Osteoblast (primary cell): ENCODE data around the gene DHRS1. TPM values are rescaled to one million over a fixed set of nuclear protein-coding genes. Genes with fewer than 3 reads are reported as not detected.

ENCODE experiments used
- DNase-seq: peaks from one replicate; pipeline ENCODE4 v3.0.0; 2011; ENCODE audit warnings: low spot score, mixed read lengths; ENCODE audit not compliant: insufficient read length; ENCODE audit errors: missing footprints
- H2AFZ ChIP-seq: 2 replicates; pipeline ENCODE4 v1.6.0; 2011; ENCODE audit warnings: mild to moderate bottlenecking, low read length
- H3K27ac ChIP-seq: 2 replicates; pipeline ENCODE4 v1.5.1; 2011; ENCODE audit warnings: mild to moderate bottlenecking, low read depth, low read length, moderate library complexity
- H3K27me3 ChIP-seq: 2 replicates; pipeline ENCODE4 v1.6.0; 2012; ENCODE audit warnings: mild to moderate bottlenecking, control low read depth, inconsistent platforms, low read length, moderate library complexity; ENCODE audit not compliant: insufficient read depth
- H3K36me3 ChIP-seq: 2 replicates; pipeline ENCODE4 v1.5.1; 2011; ENCODE audit warnings: mild to moderate bottlenecking, low read length, control low read depth, moderate library complexity; ENCODE audit not compliant: insufficient read depth
- H3K4me1 ChIP-seq: 2 replicates; pipeline ENCODE4 v1.5.1; 2011; ENCODE audit warnings: mild to moderate bottlenecking, low read length, control low read depth, moderate library complexity; ENCODE audit not compliant: insufficient read depth
- H3K4me2 ChIP-seq: 2 replicates; pipeline ENCODE4 v1.6.0; 2011; ENCODE audit warnings: mild to moderate bottlenecking, low read length; ENCODE audit not compliant: insufficient read depth
- H3K4me3 ChIP-seq: fragments of 200-600 bp; sonication (generic); 3 replicates; pipeline ENCODE4 v1.5.1; 2012; ENCODE audit warnings: mild to moderate bottlenecking, low read length, inconsistent platforms; ENCODE audit not compliant: insufficient read depth
- H3K79me2 ChIP-seq: 2 replicates; pipeline ENCODE4 v1.6.0; 2012; ENCODE audit warnings: mild to moderate bottlenecking, low read length, control low read depth, inconsistent platforms; ENCODE audit not compliant: insufficient read depth
- H3K9me3 ChIP-seq: 2 replicates; pipeline ENCODE4 v1.5.1; 2011; ENCODE audit warnings: low read depth, low read length, control low read depth
- H4K20me1 ChIP-seq: 2 replicates; pipeline ENCODE4 v1.6.0; 2012; ENCODE audit warnings: mild to moderate bottlenecking, low read length, control low read depth; ENCODE audit not compliant: insufficient read depth
- CTCF ChIP-seq: IDR thresholded peaks from 2 replicates; pipeline ENCODE4 v1.5.1; 2011; ENCODE audit warnings: mild to moderate bottlenecking, low read depth, low read length, moderate library complexity; ENCODE audit errors: extremely low read depth
- total RNA-seq: library from RNA; depleted of rRNA; stranded (reverse); fragments of >200 nt; gene quantifications from 2 replicates; pipeline ENCODE4 v1.2.3, GENCODE V29; 2012

DHRS1 gene
- total RNA-seq, 1 donor: 9.8 TPM

DNA sequence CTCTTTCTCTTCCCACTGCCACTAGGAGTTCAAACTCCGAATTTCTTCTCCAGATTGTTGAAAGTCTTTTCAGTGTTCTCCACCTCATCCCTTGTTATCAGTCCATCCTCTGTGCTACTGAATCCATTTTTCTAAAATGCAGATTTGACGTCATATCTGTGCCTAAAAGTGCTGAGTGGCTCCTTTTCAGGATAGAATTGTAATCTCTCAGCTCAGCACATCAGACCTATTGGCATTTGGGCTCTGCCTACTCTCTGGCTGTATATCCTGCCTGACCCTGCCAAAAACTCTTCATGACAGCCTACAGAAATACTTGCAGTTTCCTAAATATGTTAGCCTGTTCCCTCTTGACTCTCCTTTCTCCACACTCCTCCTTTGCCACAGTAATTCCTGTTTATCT, 27.1 kb downstream of the DHRS1 start:
- H3K27me3 ChIP-seq: no peaks in the 10 kb centered on the region
- no peak for TF ChIP-seq CTCF
- no peaks in the 10 kb centered on the region for H4K20me1 ChIP-seq
- H3K79me2 ChIP-seq: peaks cover 7% of the 10 kb centered on the region
- H3K4me1 ChIP-seq: peaks cover 6% of the 10 kb centered on the region
- H3K4me2 ChIP-seq: no peak overlapping the region
- H3K36me3 ChIP-seq: peaks cover 20% of the 10 kb centered on the region
- H3K27ac ChIP-seq: no peak overlapping the region
- H3K4me3 ChIP-seq: no peak overlapping the region
- no peaks in the 10 kb centered on the region for H3K9me3 ChIP-seq
- H2AFZ ChIP-seq: no peak overlapping the region
- DNase-seq: no peak

DNA sequence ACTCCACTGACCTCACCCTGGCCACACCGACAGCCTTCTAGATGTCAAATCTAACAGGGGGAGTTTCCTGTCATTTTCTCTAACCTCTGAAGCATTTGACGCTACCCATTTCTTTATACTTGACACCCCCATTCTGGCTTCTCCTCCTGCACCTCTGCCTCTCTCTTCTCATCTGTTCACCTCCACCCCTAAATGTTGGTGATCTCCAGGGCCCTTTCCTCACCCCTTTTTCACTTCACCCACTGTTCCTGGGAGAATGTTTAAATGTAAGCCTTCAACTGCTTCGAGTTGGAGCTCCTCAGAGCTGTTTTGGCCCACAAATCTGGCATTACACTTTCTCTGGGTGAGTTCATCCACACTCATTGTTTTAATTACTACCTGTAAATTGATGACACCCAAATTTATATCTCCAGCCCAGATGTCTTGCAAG, 27.7 kb downstream of the DHRS1 start:
- Histone ChIP-seq H3K27ac (peak overlapping the region; percentile 96), H3K36me3 (peaks cover 26% of the 10 kb centered on the region), H3K27me3 (no peaks in the 10 kb centered on the region), H3K4me3 (peak overlapping the region; percentile 100), H2AFZ (peak overlapping the region; percentile 99), H4K20me1 (no peaks in the 10 kb centered on the region), H3K4me2 (peak overlapping the region; percentile 94), H3K9me3 (no peaks in the 10 kb centered on the region), H3K79me2 (peaks cover 7% of the 10 kb centered on the region), H3K4me1 (peaks cover 6% of the 10 kb centered on the region)
- DNase-seq: no peak
- TF ChIP-seq CTCF: no peak

DNA sequence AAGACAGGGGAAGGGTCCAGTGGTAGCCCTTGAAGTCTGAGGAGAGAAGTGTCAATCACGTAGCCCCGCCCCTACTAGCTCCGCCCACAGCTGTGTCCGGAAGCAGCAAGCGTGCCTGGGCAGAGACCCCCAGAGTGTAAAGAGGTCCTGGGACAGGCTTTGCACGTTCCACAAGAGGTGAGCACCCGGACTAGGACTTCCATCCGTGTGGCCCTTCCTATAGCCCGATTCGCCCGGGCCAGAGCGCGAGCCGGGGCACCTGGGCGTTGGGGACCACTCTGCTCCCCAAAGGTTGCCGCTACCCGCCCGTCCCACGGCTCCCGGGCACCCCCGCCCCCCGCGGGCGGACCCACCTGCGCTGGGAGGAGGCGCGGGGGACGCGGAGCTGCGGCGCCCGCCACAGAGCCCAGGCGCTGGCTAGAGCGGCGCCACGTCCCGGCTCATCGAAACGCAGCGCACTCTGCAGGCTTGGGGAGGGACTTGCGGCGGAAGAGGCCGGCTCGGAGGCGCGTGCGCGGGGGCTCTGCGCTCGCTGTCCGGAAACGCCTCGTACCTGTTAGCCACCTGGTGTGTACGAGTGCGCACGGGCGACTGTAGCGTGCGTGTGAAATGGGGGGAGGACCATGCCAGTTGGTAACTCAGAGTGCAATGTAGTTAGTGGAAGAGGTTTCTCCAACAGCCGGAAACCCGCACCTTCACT, 28.3 kb downstream of the DHRS1 start, which contains the start of gene RABGGTA:
TSS of gene RABGGTA (minus strand) at position 464 of the 700 bp plus-strand sequence. CDS start 482 bp downstream, outside the sequence.
- H3K27ac ChIP-seq: peak within 1 kb of the TSS; percentile 96
- H3K4me3 ChIP-seq: peak within 1 kb of the TSS; percentile 100
- peaks cover 7% of the 10 kb centered on the region for H3K79me2 ChIP-seq
- peak; percentile 99 for DNase-seq
- peak within 1 kb of the TSS; percentile 94 for H3K4me2 ChIP-seq
- H3K27me3 ChIP-seq: no peaks in the 10 kb centered on the region
- TF ChIP-seq CTCF: peak; percentile 62
- H4K20me1 ChIP-seq: no peaks in the 10 kb centered on the region
- H3K36me3 ChIP-seq: peaks cover 32% of the 10 kb centered on the region
- H3K4me1 ChIP-seq: peaks cover 6% of the 10 kb centered on the region
- H2AFZ ChIP-seq: peak within 1 kb of the TSS; percentile 99
- no peaks in the 10 kb centered on the region for H3K9me3 ChIP-seq

DNA sequence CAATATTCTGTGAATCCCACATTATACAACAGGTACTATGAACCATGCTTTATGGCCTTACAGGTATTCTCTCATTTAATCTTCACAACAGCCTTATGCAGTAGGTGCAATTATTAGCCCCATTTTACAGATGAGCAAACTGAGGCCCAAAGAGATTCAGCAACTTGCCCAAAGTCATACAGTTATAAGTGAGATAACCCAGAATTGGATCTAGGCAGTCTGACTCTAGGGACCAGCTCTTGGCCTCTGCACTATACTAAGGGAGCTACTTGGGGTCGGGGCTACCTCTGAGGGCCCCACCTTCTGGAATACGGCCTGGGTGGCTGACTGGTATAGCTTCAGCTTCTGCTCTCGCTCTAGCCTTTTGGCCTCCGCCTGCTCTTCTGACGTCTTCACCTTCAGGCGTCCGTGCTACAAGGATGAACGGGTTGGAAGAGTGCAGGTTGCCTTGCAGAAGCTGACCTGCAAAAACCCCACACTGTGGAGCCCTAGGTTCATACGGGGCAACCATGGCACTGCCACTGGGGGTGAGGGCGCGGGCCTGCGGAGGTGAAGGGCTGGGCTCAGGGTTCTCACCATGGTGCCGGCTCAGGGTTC, 28.9 kb downstream of the DHRS1 start:
- peak overlapping the region; percentile 96 for H3K27ac ChIP-seq
- peak overlapping the region; percentile 100 for H3K4me3 ChIP-seq
- no peak for TF ChIP-seq CTCF
- no peaks in the 10 kb centered on the region for H3K27me3 ChIP-seq
- H2AFZ ChIP-seq: peak overlapping the region; percentile 99
- DNase-seq: no peak
- H4K20me1 ChIP-seq: no peaks in the 10 kb centered on the region
- H3K36me3 ChIP-seq: peaks cover 32% of the 10 kb centered on the region
- no peaks in the 10 kb centered on the region for H3K9me3 ChIP-seq
- peaks cover 7% of the 10 kb centered on the region for H3K79me2 ChIP-seq
- peak overlapping the region; percentile 94 for H3K4me2 ChIP-seq
- H3K4me1 ChIP-seq: peaks cover 6% of the 10 kb centered on the region
